CD1c-positive myeloid dendritic cell (primary cell): Measurements from ENCODE around the gene BSDC1.
"Not testable (repeated sequence)": the region's sequence is repeated elsewhere in the genome, so short reads cannot be mapped to it uniquely, and the experiment has no call there.

ENCODE experiments used
- DNase-seq: peaks from one replicate; pipeline ENCODE4 v3.0.0-alpha.2; 2016; ENCODE audit errors: extremely low spot score

Gene BSDC1

DNA sequence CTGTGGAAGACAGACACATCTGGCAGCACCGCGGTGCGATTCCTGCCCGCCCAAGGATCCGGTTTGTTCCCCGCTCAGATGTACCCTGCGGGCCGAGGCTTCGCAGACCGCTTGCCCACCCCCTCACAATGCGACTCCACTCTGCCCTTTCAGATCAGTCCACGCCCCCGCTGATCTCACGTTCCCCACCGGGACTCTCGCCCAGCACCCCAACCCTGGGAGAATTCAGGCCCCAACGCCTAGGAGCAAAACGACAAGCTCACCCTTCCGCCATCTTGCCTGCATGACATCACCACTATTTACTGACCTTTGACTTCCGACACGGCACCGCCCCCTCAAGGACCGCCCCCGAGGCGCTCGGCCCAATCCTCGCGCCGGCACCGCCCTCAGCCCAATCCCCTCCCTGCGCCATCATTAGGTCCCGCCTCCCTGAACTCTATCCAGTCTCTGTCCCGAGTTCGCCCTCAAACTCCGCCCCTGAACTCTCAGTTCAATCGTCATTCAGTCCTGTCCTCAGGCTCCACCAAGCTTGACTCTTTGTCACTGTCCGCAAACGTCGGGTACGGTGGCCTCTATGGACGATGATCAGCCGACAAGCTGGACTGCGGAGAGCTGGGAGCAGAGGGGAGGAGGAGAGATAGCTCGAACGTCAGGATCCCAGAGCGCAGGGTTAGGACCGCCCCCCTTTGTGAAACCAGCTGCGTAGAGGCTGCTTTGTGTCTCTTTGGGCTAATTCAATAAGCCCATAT is at the start of gene BSDC1:
Gene BSDC1, minus strand, starts transcription at position 301 of the 749 bp plus-strand sequence. Its CDS starts 27 bp downstream, at position 274.
- DNase-seq = peak; percentile 99

DNA sequence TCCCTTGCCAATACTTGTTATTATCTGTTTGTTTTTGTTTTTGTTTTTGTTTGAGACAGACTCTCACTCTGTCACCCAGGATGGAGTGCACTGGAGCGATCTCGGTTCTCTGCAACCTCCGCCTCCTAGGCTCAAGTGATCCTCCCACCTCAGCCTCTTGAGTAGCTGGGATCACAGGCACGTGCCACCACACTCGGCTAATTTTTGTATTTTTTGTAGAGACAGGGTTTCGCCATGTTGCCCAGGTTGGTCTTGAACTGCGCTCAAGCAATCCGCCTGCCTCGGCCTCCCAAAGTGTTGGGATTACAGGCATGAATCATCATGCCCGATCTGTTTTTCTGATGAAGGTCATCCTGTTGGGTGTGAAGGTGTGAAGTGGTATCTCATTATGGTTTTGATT is 47.2 kb upstream of the BSDC1 start:
- not testable (repeated sequence) for DNase-seq

DNA sequence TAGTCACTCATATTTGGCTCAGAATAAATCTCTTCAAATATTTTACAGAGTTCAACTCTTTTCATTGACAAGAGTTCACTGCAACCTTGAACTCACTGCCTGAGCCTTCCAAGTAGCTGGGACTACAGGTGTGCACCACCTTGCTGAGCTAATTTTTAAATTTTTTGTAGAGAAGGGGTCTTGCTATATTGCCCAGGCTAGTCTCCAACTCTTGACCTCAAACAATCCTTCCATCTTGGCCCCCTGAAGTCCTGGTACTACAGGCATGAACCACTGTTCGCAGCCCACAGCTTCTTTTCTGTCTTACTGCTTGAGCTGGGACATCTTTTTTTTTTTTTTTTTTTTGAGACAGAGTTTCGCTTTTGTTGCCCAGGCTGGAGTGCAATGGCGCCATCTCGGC is 44.5 kb upstream of the BSDC1 start:
- not testable (repeated sequence) for DNase-seq

DNA sequence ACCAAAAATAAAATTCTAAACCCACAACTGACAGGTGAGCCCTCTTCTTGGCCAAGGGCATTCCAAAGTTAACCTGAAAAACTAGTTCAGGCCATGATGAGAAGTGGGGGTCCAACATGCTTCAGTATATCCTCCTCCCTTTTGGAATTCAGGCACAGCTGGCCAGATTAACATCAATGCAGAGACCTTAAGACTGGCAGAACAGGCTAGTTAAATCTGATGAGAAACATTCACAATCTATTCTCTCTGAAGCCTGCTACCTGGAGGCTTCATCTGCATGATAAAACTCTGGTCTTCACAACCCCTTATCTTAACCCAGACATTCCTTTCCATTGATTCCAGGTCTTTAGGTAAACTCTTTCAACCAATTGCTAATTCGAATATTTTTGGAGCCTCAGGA is 43.9 kb upstream of the BSDC1 start:
- no peak for DNase-seq

DNA sequence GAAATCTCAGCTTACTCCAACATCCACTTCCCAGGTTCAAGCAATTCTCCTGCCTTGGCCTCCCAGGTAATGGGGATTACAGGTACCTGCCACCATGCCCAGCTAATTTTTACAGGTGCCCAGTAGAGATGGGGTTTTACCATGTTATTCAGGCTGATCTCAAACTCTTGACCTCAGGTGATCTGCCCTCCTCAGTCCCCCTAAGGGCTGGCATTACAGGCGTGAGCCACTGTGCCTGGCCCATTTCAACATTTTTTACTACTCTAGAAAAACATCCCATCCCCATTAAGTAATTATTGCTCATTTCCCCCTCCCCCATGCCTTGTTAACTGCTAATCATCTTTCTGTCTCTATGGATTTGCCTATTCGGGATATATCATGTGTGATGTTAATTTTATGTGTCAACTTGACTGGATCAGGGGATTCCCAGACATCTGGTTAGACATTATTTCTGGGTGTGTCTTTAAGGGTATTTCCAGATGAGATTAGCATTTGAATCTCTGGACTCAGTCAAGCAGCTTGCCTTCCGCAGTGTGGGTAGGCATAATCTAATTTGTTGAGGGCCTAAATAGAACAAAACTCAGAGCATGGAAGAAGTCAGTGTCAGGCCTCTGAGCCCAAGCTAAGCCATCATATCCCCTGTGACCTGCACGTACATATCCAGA is 37.6 kb upstream of the BSDC1 start:
- no peak for DNase-seq

DNA sequence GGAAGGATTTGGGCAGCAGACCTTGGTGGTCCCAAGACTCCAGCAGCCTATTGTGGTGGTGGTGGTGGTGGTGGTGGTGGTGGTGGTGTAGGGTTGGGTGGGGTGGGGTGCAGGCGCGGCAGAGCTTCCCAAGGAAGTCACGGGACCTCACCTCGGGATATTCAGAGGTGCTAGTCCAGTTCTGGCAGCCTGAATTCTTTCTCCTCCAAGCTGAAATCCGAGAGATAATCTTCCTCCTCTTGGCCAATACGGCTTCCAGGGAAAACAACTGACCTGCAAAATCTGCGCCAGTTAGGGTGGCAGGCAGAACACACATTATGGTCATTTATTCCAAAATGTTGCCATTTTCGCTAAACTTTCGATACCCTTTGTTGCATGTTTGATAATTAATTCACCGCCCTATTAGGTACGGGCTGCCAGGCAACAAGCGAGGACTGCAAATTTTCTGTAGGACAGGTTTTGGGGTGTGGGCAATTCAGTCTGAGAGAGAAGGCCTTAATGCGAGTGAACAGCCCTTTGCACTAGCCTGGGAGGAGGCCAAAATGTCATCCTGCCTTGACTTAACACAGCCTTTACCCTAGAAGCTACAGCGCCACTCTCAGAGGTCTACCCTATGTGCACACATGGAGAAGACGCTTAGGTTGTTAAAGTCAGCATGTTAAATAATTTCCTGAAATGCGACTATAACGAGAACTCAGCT is 33.2 kb upstream of the BSDC1 start:
- no peak for DNase-seq

DNA sequence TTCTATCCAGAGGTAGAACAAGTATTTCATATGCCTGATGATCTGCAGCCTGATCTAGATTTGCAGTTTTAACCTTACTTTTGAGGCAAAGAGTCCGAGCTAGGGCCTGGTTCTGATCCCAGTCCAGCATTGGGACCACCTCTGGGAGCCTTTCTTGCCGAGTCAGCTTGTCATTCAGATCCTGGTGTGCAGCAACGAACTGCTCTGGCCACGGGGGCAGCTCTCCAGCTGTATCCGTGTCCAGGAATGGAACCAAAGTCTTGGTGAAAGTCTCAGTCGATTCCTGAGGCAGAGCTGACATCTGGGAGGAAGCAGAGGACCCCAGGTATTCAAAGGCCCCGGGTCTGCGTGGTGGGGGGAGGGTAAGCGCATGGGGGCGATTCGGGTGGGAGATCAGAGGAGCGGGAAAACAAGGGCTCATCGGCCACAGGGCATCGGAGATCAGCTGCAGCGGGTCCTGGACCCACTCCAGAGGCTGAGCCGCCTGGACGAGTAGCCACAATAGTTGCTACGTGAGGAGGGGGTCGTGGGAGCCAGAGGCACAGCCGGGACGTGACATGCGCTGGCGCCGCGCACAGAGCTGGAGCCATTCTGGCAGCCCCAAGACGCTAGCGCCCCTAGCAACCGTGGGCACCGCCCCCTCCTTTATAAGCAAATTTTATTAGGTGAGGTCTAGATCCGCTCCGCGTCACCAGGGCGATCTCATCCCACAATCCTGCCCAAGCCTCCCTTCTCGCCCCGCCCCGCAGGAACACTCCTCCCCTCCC is 32.4 kb upstream of the BSDC1 start:
- no peak for DNase-seq

DNA sequence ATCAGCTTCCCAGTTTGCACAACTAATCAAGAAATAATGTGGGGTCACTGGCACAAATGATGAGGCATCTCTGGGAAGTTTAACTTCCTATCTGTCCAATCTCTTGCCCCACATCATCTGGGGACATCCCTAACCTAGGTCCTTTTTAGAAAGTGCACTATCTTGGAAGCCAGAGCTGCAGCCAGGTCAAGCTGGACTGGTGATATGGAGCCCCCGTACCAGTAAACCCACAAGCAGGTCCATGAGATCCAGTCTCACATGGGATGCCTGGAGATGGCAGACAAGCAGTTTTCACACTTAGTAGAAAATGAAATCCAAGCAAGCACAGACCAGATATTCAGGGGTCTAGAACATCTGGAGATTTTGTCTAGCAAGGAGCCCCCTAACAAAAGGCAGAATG is 27.5 kb upstream of the BSDC1 start:
- DNase-seq = no peak

DNA sequence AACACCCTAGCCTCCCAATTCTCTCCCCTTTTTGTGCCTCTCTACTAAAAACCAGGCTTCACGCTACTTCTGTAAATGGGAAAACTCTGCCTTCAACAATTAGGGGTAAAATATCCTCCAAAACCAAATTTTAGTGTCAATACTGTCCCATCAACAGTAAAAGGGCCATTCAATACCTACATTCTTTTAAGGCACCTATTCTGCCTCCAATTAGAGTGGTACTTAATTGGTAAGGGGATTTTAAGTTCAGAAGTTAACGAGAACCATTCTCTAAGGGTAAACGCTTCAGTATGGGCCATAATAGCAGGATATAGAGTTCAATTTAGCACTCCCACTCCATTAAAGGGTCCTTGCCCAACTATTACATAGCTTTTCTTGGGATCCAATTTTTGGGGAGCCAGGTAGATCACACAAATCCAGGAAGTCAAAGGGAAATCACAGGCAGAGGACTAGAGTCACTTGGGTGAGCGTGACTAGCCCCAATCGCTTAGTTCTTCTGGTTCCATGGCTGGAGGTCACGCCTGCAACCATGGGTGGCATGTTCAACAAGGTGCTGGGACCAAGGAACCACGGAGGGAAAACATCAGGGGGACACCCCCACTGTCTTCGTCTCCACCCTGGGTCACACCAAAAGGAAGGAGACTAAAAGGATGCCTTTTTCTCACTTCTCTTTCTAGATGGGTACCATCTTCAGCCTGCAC is 20.1 kb upstream of the BSDC1 start:
- no peak for DNase-seq

DNA sequence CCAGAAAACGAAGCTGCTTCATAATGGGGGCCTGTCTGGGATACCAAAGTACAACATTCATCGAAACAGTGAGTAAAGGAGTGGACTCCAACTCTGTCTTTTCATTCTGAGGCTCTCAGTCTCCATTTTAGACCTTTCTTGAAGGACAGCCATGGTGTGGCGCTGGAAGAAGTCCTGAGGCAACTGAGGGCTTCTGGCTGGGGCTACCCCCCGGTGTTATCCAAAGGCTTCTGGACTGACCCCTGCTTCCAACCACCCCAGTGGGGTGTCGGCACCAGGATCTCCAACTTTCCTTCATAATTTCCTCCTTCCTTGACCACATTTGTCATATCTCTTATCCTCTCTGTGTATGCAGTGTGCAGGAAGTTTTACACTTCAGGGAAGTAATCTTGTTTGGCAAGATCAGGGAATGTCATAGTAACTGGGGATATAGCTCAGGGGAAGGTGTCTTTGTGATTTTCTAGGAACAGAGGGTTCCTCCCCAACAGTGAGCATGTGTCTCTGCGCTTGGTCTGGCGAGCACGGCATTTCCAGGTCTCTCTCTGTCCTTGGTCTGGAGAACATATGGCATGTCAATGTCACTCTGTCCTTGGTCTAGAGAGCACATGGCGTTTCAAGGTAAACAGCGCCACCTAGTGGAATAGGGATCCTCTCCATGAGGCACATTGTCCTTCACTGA is 19.4 kb upstream of the BSDC1 start:
- peak; percentile 88 for DNase-seq

GRCh38 chr1:32411261-32411660 is 17.0 kb upstream of the BSDC1 start:
- DNase-seq = no peak

DNA sequence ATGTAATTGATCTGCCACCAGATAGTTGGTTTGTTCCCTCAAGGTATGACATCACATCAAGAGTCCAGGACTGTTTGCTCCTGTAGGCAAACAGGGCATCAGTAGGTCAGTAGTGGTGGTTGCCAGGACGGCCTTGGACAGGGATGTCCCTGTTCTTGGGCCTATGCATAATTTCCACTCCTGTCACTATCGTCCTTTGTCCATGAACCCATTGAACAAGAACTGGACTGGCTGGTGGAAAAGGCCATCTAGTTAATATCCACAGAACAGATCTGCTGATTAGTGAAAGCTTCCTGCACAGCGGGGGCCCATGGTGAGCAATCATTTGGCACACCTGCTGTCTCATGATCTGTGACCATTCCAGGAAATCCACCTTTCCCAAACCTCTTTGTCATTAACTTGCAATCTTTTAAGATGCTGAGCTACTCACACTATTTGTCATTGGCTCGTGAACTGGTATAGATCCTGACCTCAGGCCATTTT is 12.4 kb upstream of the BSDC1 start:
- no peak for DNase-seq

DNA sequence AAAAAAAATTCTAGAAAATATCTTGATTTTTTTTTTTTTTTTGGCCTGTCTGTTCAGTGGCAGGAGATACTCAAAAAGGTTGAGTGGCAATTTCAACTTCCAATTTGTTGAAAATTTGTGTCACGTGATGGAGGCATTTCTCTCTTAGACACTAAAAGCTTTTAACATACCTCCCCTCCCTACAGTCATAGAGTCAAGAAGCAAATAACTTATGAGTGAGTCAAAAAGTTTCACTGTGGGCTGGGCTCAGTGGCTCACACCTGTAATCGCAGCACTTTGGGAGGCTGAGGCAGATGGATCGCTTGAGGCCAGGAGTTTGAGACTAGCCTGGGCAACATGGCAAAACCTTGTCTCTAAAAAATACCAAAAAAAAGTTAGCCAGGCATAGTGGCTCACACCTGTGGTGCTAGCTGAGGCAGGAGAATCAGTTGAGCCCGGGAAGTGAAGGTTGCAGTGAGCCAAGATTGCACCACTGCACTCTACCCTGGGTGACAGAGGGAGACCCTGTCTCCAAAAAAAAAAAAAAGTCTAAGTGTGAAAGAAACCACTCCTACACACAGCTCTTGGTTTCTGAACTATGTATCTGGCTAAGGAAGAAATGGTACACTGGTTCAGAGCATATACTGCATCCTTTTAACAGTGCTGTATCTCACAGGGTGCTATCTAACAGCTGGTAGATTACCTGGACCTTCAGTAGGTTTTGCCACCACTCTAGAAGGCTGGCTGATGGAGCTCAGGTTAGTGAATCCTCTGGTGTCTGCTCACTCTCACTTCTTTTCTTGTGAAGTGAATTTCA is 11.6 kb upstream of the BSDC1 start:
- DNase-seq = no peak

- DNase-seq = no peak
Observed at GRCh38 chr1:32404946-32405345, 10.7 kb upstream of the BSDC1 start.

- peak; percentile 69 for DNase-seq
Observed at GRCh38 chr1:32400876-32401631, 6.8 kb upstream of the BSDC1 start.

GRCh38 chr1:32399843-32400242 is 5.6 kb upstream of the BSDC1 start:
- no peak for DNase-seq

- no peak for DNase-seq
Observed at GRCh38 chr1:32398401-32398800, 4.2 kb upstream of the BSDC1 start.

DNA sequence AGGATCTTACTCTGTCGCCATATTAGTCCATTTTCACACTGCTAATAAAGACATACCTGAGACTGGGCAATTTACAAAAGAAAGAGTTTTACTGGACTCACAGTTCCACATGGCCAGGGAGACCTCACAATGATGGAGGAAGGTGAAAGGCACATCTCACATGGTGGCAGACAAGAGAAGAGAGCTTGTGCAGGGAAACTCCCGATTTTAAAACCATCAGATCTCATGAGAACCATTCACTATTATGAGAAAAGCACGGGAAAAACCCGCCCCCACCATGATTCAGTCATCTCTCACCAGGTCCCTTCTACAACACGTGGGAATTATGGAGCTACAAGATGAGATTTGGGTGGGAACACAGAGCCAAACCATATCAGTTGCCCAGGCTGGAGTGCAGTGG is 2.3 kb upstream of the BSDC1 start:
- DNase-seq = not testable (repeated sequence)

GRCh38 chr1:32394890-32395432 is 720 bp upstream of the BSDC1 start:
- no peak for DNase-seq
